ENCODE results near the gene ERBB2.
"Not testable (repeated sequence)": the region's sequence is repeated elsewhere in the genome, so short reads cannot be mapped to it uniquely, and the experiment has no call there.

ERBB2 gene

GRCh38 chr17:39700148-39700987 lies 504 bp downstream of the ERBB2 start:
- FAIRE-seq = no peak
- no peak for DNase-seq (ENCODE audit: extremely low spot score, insufficient read length, low read depth)

GRCh38 chr17:39701012-39701783 lies 1.3 kb downstream of the ERBB2 start:
- FAIRE-seq = no peak
- no peak for DNase-seq (ENCODE audit: extremely low spot score, insufficient read length, low read depth)

GRCh38 chr17:39701784-39702422 lies 2.0 kb downstream of the ERBB2 start:
- FAIRE-seq = no peak
- DNase-seq (ENCODE audit: extremely low spot score, insufficient read length, low read depth) = no peak

GRCh38 chr17:39702901-39703893 lies 3.3 kb downstream of the ERBB2 start:
- DNase-seq (ENCODE audit: extremely low spot score, insufficient read length, low read depth) = no peak
- peak; percentile 70 for FAIRE-seq

- FAIRE-seq = no peak
These were observed 4.0 kb downstream of the ERBB2 start for GRCh38 chr17:39703913-39704312.

GRCh38 chr17:39704821-39705551 lies 5.1 kb downstream of the ERBB2 start:
- no peak for DNase-seq (ENCODE audit: extremely low spot score, insufficient read length, low read depth)
- FAIRE-seq = no peak

More at GRCh38 chr17:39703913-39704312, 4.0 kb downstream of the ERBB2 start:
- DNase-seq (ENCODE audit: extremely low spot score, insufficient read length, low read depth) = no peak

- FAIRE-seq (no peak), DNase-seq (ENCODE audit: extremely low spot score, insufficient read length, low read depth) (no peak)
These were observed 6.0 kb downstream of the ERBB2 start for GRCh38 chr17:39705786-39706348.

- DNase-seq (ENCODE audit: extremely low spot score, insufficient read length, low read depth) (no peak), FAIRE-seq (no peak)
These were observed 6.5 kb downstream of the ERBB2 start for GRCh38 chr17:39706383-39706782.

- FAIRE-seq (no peak), DNase-seq (ENCODE audit: extremely low spot score, insufficient read length, low read depth) (no peak)
These were observed 7.1 kb downstream of the ERBB2 start for GRCh38 chr17:39706921-39707337.

GRCh38 chr17:39709319-39709997 lies 9.6 kb downstream of the ERBB2 start:
- no peak for FAIRE-seq
- no peak for DNase-seq (ENCODE audit: extremely low spot score, insufficient read length, low read depth)

GRCh38 chr17:39709998-39710964 lies 10.4 kb downstream of the ERBB2 start:
- no peak for DNase-seq (ENCODE audit: extremely low spot score, insufficient read length, low read depth)
- no peak for FAIRE-seq

GRCh38 chr17:39711071-39711470 lies 11.2 kb downstream of the ERBB2 start:
- DNase-seq (ENCODE audit: extremely low spot score, insufficient read length, low read depth); FAIRE-seq: not testable (repeated sequence)

- DNase-seq (ENCODE audit: extremely low spot score, insufficient read length, low read depth) (no peak), FAIRE-seq (no peak)
These were observed 12.0 kb downstream of the ERBB2 start for GRCh38 chr17:39711851-39712250.

GRCh38 chr17:39714234-39714633 lies 14.4 kb downstream of the ERBB2 start:
- DNase-seq (ENCODE audit: extremely low spot score, insufficient read length, low read depth) (no peak), FAIRE-seq (no peak)

- no peak for FAIRE-seq
- no peak for DNase-seq (ENCODE audit: extremely low spot score, insufficient read length, low read depth)
These were observed 15.7 kb downstream of the ERBB2 start for GRCh38 chr17:39715375-39716072.

GRCh38 chr17:39716073-39716818 lies 16.4 kb downstream of the ERBB2 start:
- FAIRE-seq (no peak), DNase-seq (ENCODE audit: extremely low spot score, insufficient read length, low read depth) (no peak)

All from GM18507 (cell line).